HL-60 (cell line): ENCODE results near the gene CALML3.

ENCODE experiments used
- DNase-seq, 2 experiments: peaks; one replicate each; pipeline ENCODE4 v3.0.0-alpha.2; 2010 to 2020; ENCODE audit warnings: low read depth in 1 of 2, low spot score in 1 of 2
- H3K27ac ChIP-seq: fragments of 250-450 bp; sonication (Bioruptor Pico); replicated peaks from 2 replicates; pipeline ENCODE4 v1.5.1; 2020; ENCODE audit warnings: mild to moderate bottlenecking, moderate library complexity
- H3K27me3 ChIP-seq: fragments of 250-450 bp; sonication (Bioruptor Pico); 2 replicates; pipeline ENCODE4 v1.5.1; 2021; ENCODE audit warnings: mild to moderate bottlenecking, moderate library complexity; ENCODE audit not compliant: insufficient read depth, poor library complexity, severe bottlenecking
- H3K4me3 ChIP-seq: replicated peaks from 2 replicates; pipeline ENCODE4 v1.5.1; 2011; ENCODE audit warnings: mild to moderate bottlenecking, control low read depth, low read length; ENCODE audit not compliant: insufficient read depth
- GABPA ChIP-seq: IDR thresholded peaks from 2 replicates; pipeline ENCODE4 v1.6.1; 2012; ENCODE audit warnings: low read depth
- POLR2AphosphoS5 ChIP-seq: IDR thresholded peaks from 2 replicates; pipeline ENCODE4 v1.6.1; 2012; ENCODE audit warnings: low read depth
- SPI1 ChIP-seq: IDR thresholded peaks from 2 replicates; pipeline ENCODE4 v1.6.1; 2012; ENCODE audit warnings: low read depth, mild to moderate bottlenecking, borderline replicate concordance
- TF ChIP-seq, protein P1 (sequence below): IDR thresholded peaks from 2 replicates; pipeline ENCODE4 v1.6.1; 2012; ENCODE audit warnings: low read depth; ENCODE audit not compliant: insufficient replicate concordance
- TF ChIP-seq, protein P2 (sequence below): IDR thresholded peaks from one replicate; pipeline ENCODE4 v1.5.1; 2011; ENCODE audit warnings: low read length, control low read depth, inconsistent platforms; ENCODE audit not compliant: insufficient read depth

CALML3 gene

DNA sequence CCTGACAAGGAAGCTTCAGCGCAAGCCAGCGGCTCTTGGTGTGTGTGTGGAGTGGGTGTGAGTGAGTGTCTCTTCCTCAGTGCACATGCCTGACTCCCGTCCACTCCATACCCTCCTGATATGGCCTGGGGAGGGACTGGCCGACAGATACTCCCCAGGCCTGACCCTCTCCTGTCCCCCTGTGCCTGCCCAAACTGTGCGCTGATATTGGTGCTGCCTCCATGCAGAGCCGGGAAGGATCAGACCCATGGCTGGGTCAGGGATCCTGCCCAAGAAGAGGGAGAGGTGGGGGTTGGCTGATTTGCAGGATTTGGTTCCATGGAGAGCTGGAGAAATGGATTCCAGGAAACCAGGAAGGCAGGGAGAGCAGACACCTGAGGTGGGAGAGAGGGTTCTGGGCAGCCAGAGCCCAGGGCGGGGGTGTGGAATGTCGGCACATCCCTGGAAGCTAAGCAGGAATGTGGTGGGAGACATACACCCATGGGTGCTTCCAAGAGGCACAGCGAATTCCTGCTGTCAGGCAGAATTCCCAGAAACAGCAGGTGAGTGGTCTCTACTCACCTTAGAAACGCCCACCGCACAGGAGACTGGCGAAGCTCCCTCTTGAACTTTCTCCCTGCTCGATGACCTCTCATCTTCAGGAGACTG lies 31.7 kb upstream of the CALML3 start:
- no peak for TF ChIP-seq SPI1
- no peak for TF ChIP-seq GABPA
- TF ChIP-seq POLR2AphosphoS5 = no peak
- TF ChIP-seq, protein P1, sequence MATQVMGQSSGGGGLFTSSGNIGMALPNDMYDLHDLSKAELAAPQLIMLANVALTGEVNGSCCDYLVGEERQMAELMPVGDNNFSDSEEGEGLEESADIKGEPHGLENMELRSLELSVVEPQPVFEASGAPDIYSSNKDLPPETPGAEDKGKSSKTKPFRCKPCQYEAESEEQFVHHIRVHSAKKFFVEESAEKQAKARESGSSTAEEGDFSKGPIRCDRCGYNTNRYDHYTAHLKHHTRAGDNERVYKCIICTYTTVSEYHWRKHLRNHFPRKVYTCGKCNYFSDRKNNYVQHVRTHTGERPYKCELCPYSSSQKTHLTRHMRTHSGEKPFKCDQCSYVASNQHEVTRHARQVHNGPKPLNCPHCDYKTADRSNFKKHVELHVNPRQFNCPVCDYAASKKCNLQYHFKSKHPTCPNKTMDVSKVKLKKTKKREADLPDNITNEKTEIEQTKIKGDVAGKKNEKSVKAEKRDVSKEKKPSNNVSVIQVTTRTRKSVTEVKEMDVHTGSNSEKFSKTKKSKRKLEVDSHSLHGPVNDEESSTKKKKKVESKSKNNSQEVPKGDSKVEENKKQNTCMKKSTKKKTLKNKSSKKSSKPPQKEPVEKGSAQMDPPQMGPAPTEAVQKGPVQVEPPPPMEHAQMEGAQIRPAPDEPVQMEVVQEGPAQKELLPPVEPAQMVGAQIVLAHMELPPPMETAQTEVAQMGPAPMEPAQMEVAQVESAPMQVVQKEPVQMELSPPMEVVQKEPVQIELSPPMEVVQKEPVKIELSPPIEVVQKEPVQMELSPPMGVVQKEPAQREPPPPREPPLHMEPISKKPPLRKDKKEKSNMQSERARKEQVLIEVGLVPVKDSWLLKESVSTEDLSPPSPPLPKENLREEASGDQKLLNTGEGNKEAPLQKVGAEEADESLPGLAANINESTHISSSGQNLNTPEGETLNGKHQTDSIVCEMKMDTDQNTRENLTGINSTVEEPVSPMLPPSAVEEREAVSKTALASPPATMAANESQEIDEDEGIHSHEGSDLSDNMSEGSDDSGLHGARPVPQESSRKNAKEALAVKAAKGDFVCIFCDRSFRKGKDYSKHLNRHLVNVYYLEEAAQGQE = no peak
- TF ChIP-seq, protein P2, sequence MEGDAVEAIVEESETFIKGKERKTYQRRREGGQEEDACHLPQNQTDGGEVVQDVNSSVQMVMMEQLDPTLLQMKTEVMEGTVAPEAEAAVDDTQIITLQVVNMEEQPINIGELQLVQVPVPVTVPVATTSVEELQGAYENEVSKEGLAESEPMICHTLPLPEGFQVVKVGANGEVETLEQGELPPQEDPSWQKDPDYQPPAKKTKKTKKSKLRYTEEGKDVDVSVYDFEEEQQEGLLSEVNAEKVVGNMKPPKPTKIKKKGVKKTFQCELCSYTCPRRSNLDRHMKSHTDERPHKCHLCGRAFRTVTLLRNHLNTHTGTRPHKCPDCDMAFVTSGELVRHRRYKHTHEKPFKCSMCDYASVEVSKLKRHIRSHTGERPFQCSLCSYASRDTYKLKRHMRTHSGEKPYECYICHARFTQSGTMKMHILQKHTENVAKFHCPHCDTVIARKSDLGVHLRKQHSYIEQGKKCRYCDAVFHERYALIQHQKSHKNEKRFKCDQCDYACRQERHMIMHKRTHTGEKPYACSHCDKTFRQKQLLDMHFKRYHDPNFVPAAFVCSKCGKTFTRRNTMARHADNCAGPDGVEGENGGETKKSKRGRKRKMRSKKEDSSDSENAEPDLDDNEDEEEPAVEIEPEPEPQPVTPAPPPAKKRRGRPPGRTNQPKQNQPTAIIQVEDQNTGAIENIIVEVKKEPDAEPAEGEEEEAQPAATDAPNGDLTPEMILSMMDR = no peak
- no peak overlapping the region for H3K27ac ChIP-seq
- no peak for DNase-seq
- H3K4me3 ChIP-seq = no peak overlapping the region
- H3K27me3 ChIP-seq = no peaks in the 10 kb centered on the region

GRCh38 chr10:5493691-5494090 lies 31.1 kb upstream of the CALML3 start:
- Histone ChIP-seq H3K27ac (no peak overlapping the region), H3K27me3 (no peaks in the 10 kb centered on the region)
- no peak for DNase-seq

GRCh38 chr10:5494611-5495010 lies 30.1 kb upstream of the CALML3 start:
- Histone ChIP-seq H3K4me3 (no peak overlapping the region), H3K27me3 (no peaks in the 10 kb centered on the region), H3K27ac (no peak overlapping the region)
- no peak for DNase-seq
- no peak for TF ChIP-seq GABPA
- TF ChIP-seq SPI1 = no peak
- TF ChIP-seq POLR2AphosphoS5 = no peak
- TF ChIP-seq, protein P1 = no peak
- TF ChIP-seq, protein P2 = no peak

More at GRCh38 chr10:5493691-5494090, 31.1 kb upstream of the CALML3 start:
- TF ChIP-seq POLR2AphosphoS5 = no peak
- TF ChIP-seq, protein P1 = no peak
- TF ChIP-seq GABPA = no peak
- TF ChIP-seq SPI1 = no peak
- TF ChIP-seq, protein P2 = no peak
- H3K4me3 ChIP-seq = no peak overlapping the region
